ENCODE results near the gene LCTL. TPM values are rescaled to one million over a fixed set of nuclear protein-coding genes. Genes with fewer than 3 reads are reported as not detected.
A peak's percentile ranks its signal among the peaks of the same experiment; 100 is the strongest.
"Not testable (repeated sequence)": the region's sequence is repeated elsewhere in the genome, so short reads cannot be mapped to it uniquely, and the experiment has no call there.

LCTL gene
- total and polyA plus RNA-seq, 3 donors from 2014 or later: 0.16 to 0.19 TPM; not detected in 1

- WGBS, 2 donors: 0% methylated on average over 12 of the region's 12 CpGs
- H3K27me3 ChIP-seq: no peaks in the 10 kb centered on the region
- DNase-seq: peak; percentile 12
- TF ChIP-seq CTCF (IDR thresholded peaks at IDR 0.05) (no peak), POLR2A (IDR thresholded peaks at IDR 0.05) (no peak)
- H3K9me3 ChIP-seq: no peaks in the 10 kb centered on the region
- peak overlapping the region; percentile 94 to 95 for H3K27ac ChIP-seq
- intact Hi-C loops (cut with DNase I; ENCODE audit: low total_unique reads): no loop called here
- no peaks in the 10 kb centered on the region for H3K36me3 ChIP-seq (ENCODE audit: low read depth, missing control alignments)
- H3K4me1 ChIP-seq: peaks cover 12% of the 10 kb centered on the region
- peak overlapping the region; percentile 86 to 88 for H3K4me3 ChIP-seq
These were observed 61.8 kb downstream of the LCTL start for GRCh38 chr15:66503780-66504562.

DNA sequence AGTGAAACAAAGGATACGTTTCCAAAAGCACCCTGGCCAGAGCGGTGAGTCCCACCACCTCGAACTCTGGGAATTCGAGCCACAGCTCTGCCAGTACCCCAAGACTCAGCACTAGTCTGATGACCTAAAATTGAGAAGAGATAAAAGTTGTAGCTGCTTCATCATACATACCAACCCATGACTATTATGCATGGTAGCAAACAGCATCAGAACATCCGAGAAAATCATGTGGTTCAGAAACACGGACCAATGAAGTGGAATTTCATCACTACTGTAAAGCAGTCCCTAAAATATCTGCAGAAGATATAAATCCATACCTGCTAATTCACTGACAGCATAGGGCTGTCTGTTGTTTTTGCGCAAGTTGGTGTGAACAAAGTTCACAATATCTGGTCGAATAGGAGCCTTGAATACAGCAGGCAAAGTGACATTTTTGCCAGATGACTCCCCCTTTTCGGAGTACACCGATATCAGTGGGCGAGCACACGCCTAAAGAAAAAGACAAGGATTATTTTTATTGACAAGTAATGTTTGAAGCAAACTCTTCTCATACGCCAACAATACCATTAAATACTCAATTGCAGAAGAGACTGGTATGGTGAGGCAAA lies 62.7 kb downstream of the LCTL start:
- 45 to 47% methylated on average over 13 of the region's 13 CpGs for WGBS, 2 donors
- H3K4me3 ChIP-seq; intact Hi-C loops (cut with DNase I; ENCODE audit: low total_unique reads); H3K36me3 ChIP-seq (ENCODE audit: low read depth, missing control alignments); H3K9me3 ChIP-seq; H3K27ac ChIP-seq; H3K27me3 ChIP-seq: not testable (repeated sequence)
- peak; percentile 6 for DNase-seq
- peaks cover 15% of the 10 kb centered on the region for H3K4me1 ChIP-seq

DNA sequence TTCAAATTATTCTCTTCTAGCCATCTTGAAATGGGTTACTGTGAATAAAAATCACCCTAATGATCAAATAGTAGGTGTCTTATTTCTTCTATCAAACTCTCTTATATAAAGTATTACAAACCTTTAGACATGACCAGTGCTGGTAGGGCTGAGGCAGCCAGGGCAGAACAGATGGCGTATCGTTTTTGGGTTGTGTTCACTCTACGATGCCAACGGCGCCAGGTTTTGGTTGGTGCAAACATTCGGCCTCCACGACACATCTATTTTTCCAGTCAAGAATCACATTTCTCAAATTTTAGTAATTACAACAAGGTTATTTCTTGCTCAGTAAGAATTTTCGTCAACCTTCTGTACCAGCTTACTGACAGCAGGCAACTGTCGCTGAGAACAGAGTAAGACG lies 63.3 kb downstream of the LCTL start:
- WGBS, 2 donors: 73 to 83% methylated on average over 10 of the region's 10 CpGs
- H3K27ac ChIP-seq: no peak overlapping the region
- no peak overlapping the region for H3K4me3 ChIP-seq
- intact Hi-C loops (cut with DNase I; ENCODE audit: low total_unique reads): no loop called here
- DNase-seq: peak; percentile 10
- no peaks in the 10 kb centered on the region for H3K27me3 ChIP-seq
- H3K4me1 ChIP-seq: peaks cover 19% of the 10 kb centered on the region
- H3K36me3 ChIP-seq (ENCODE audit: low read depth, missing control alignments): no peaks in the 10 kb centered on the region
- no peaks in the 10 kb centered on the region for H3K9me3 ChIP-seq
- TF ChIP-seq POLR2A (IDR thresholded peaks at IDR 0.05) (no peak), CTCF (IDR thresholded peaks at IDR 0.05) (no peak)

- DNase-seq: peak; percentile 8
- intact Hi-C loops (cut with DNase I; ENCODE audit: low total_unique reads); H3K36me3 ChIP-seq (ENCODE audit: low read depth, missing control alignments); H3K27me3 ChIP-seq; H3K27ac ChIP-seq; H3K9me3 ChIP-seq; H3K4me3 ChIP-seq: not testable (repeated sequence)
- peaks cover 25% of the 10 kb centered on the region for H3K4me1 ChIP-seq
- 85% methylated on average over 7 of the region's 7 CpGs for WGBS, 2 donors
These were observed 65.5 kb downstream of the LCTL start for GRCh38 chr15:66500346-66500745.

- Histone ChIP-seq H3K27me3 (no peaks in the 10 kb centered on the region), H3K4me1 (peaks cover 22% of the 10 kb centered on the region), H3K36me3 (ENCODE audit: low read depth, missing control alignments) (no peaks in the 10 kb centered on the region), H3K4me3 (no peak overlapping the region), H3K27ac (peak overlapping the region; percentile 28 to 77), H3K9me3 (no peaks in the 10 kb centered on the region)
- DNase-seq: peak; percentile 8
- TF ChIP-seq POLR2A (IDR thresholded peaks at IDR 0.05) (no peak), CTCF (IDR thresholded peaks at IDR 0.05) (peak; percentile 28 to 38 (median 30))
- WGBS, 2 donors: 56 to 63% methylated on average over 3 of the region's 3 CpGs
- intact Hi-C loops (cut with DNase I; ENCODE audit: low total_unique reads): loop anchor here (5.0 kb wide), 1 partner anchor 111 kb away; the partner anchor contains the start of gene MAP2K1
These were observed 67.1 kb downstream of the LCTL start for GRCh38 chr15:66498501-66499386.

Small RNA genes lying within 50 kb of the gene (small RNA-seq; reads per million reads assigned to genes)
- gene RF01159: 0 reads per million in 2 donors
- gene SNORD16: 0 reads per million in 2 donors
- gene SNORD18A: 0 reads per million in 2 donors
- gene SNORD18B: 0 reads per million in 2 donors
- gene SNORD18C: 0 reads per million in 2 donors

Other genes starting within 250 kb of the LCTL start
- gene TIPIN, start 209.3 kb downstream of the LCTL start, total RNA-seq: 10 to 100 TPM; 20.7 to 36.8 TPM
- gene TIPIN, start 209.3 kb downstream of the LCTL start, polyA plus RNA-seq (ENCODE audit: insufficient read depth, low read depth, low replicate concordance): 31.7 TPM
- gene MAP2K1, start 179.1 kb downstream of the LCTL start, total RNA-seq: 10 to 100 TPM; 27.6 to 29.6 TPM
- 26.1 TPM for gene MAP2K1, start 179.1 kb downstream of the LCTL start, polyA plus RNA-seq (ENCODE audit: insufficient read depth, low read depth, low replicate concordance)
- gene SNAPC5, start 68.2 kb downstream of the LCTL start, total RNA-seq: 10 to 100 TPM; 30.7 to 45.4 TPM
- 73.9 TPM for gene SNAPC5, start 68.2 kb downstream of the LCTL start, polyA plus RNA-seq (ENCODE audit: insufficient read depth, low read depth, low replicate concordance)
- gene RPL4, start 61.1 kb downstream of the LCTL start, total RNA-seq: 1,000 to 10,000 TPM in 1 of 2 donors, 100 to 1,000 TPM in 1; 957 to 1,935 TPM
- gene RPL4, start 61.1 kb downstream of the LCTL start, polyA plus RNA-seq (ENCODE audit: insufficient read depth, low read depth, low replicate concordance): 1,584 TPM
- gene ZWILCH, start 60.7 kb downstream of the LCTL start, total RNA-seq: 10 to 100 TPM; 35.1 to 41.7 TPM
- gene ZWILCH, start 60.7 kb downstream of the LCTL start, polyA plus RNA-seq (ENCODE audit: insufficient read depth, low read depth, low replicate concordance): 77.5 TPM
- 10 to 100 TPM; 17.5 to 19.4 TPM for gene SMAD6, start 136.2 kb upstream of the LCTL start, total RNA-seq
- gene SMAD6, start 136.2 kb upstream of the LCTL start, polyA plus RNA-seq (ENCODE audit: insufficient read depth, low read depth, low replicate concordance): 3.2 TPM

Measured in testis (tissue), 3 donors.